Neuronal stem cell (in vitro differentiated cells): ENCODE measurements around the gene PFDN6.

ENCODE experiments used
- DNase-seq: peaks from one replicate; pipeline ENCODE4 v3.0.0-alpha.2; 2013; ENCODE audit warnings: low spot score
- H2AFZ ChIP-seq: one replicate; pipeline ENCODE4 v1.6.1; 2013; ENCODE audit warnings: mild to moderate bottlenecking, low read length, inconsistent platforms
- H2AK5ac ChIP-seq: 2 replicates; pipeline ENCODE4 v1.6.1; 2013; ENCODE audit warnings: low read depth, mild to moderate bottlenecking, inconsistent platforms, low read length, moderate library complexity, mixed read lengths
- H2BK120ac ChIP-seq: 2 replicates; pipeline ENCODE4 v1.6.1; 2013; ENCODE audit warnings: low read depth, mild to moderate bottlenecking, inconsistent platforms, low read length, moderate library complexity, mixed read lengths
- H2BK12ac ChIP-seq: one replicate; pipeline ENCODE4 v1.6.1; 2013; ENCODE audit warnings: low read length, inconsistent platforms
- H2BK15ac ChIP-seq: 2 replicates; pipeline ENCODE4 v1.6.1; 2013; ENCODE audit warnings: mild to moderate bottlenecking, low read length, inconsistent platforms, mixed read lengths
- H2BK5ac ChIP-seq: one replicate; pipeline ENCODE4 v1.6.1; 2013; ENCODE audit warnings: inconsistent platforms, mild to moderate bottlenecking, low read length, moderate library complexity
- H3K14ac ChIP-seq: one replicate; pipeline ENCODE4 v1.6.1; 2013; ENCODE audit warnings: low read length, inconsistent platforms
- H3K18ac ChIP-seq: 2 replicates; pipeline ENCODE4 v1.6.1; 2013; ENCODE audit warnings: low read length, inconsistent platforms
- H3K23ac ChIP-seq: 2 replicates; pipeline ENCODE4 v1.6.1; 2013; ENCODE audit warnings: low read depth, mild to moderate bottlenecking, mixed read lengths, low read length, inconsistent platforms; ENCODE audit not compliant: poor library complexity
- H3K27ac ChIP-seq: replicated peaks from 3 replicates; pipeline ENCODE4 v1.5.1; 2013; ENCODE audit warnings: low read length, inconsistent platforms
- H3K27me3 ChIP-seq, 3 experiments: 2 replicates each; pipeline ENCODE4 v1.6.1; 2013; ENCODE audit warnings: low read length in 3 of 3, mild to moderate bottlenecking in 2 of 3, inconsistent platforms in 1 of 3, low read depth in 1 of 3, mixed read lengths in 1 of 3, moderate library complexity in 1 of 3; ENCODE audit not compliant: control insufficient read depth in 3 of 3, insufficient read depth in 3 of 3
- H3K36me3 ChIP-seq, 2 donors: replicated peaks in 1 of 2; 2 replicates each; pipeline ENCODE4 v1.6.1; 2013; ENCODE audit warnings: low read length in 2 of 2; ENCODE audit not compliant: control insufficient read depth in 2 of 2, insufficient read depth in 2 of 2
- H3K4ac ChIP-seq: 2 replicates; pipeline ENCODE4 v1.6.1; 2013; ENCODE audit warnings: inconsistent platforms, mild to moderate bottlenecking, low read length, moderate library complexity
- H3K4me1 ChIP-seq, 2 donors: 1 replicate in 1 of 2; 2 replicates in 1 of 2; pipeline ENCODE4 v1.6.1; 2013; ENCODE audit warnings: low read length in 2 of 2, low read depth in 1 of 2; ENCODE audit not compliant: control insufficient read depth in 2 of 2, insufficient read depth in 1 of 2
- H3K4me2 ChIP-seq: one replicate; pipeline ENCODE4 v1.6.1; 2013; ENCODE audit warnings: mild to moderate bottlenecking, low read length, inconsistent platforms; ENCODE audit not compliant: insufficient read depth, poor library complexity, severe bottlenecking
- H3K4me3 ChIP-seq, 2 donors: 2 replicates each; pipeline ENCODE4 v1.5.1; 2013; ENCODE audit warnings: low read length in 2 of 2, mild to moderate bottlenecking in 2 of 2, inconsistent platforms in 1 of 2, moderate library complexity in 1 of 2
- H3K79me1 ChIP-seq: one replicate; pipeline ENCODE4 v1.6.1; 2013; ENCODE audit warnings: low read depth, mild to moderate bottlenecking, inconsistent platforms, low read length, moderate library complexity
- H3K9ac ChIP-seq: one replicate; pipeline ENCODE4 v1.6.1; 2013; ENCODE audit warnings: mild to moderate bottlenecking, low read depth, low read length, inconsistent platforms; ENCODE audit not compliant: poor library complexity
- H3K9me3 ChIP-seq, 2 donors: replicated peaks in 1 of 2; 2 replicates each; pipeline versions ENCODE3 to v1.6.1; 2013; ENCODE audit warnings: low read length in 2 of 2, mild to moderate bottlenecking in 2 of 2, inconsistent platforms in 1 of 2, low read depth in 1 of 2, mixed read lengths in 1 of 2, moderate library complexity in 1 of 2; ENCODE audit not compliant: control insufficient read depth in 2 of 2, insufficient read depth in 1 of 2
- H4K8ac ChIP-seq: one replicate; pipeline ENCODE4 v1.6.1; 2013; ENCODE audit warnings: low read depth, mild to moderate bottlenecking, inconsistent platforms, low read length, moderate library complexity
- H4K91ac ChIP-seq: one replicate; pipeline ENCODE4 v1.6.1; 2013; ENCODE audit warnings: low read length, low read depth, mild to moderate bottlenecking, inconsistent platforms; ENCODE audit not compliant: poor library complexity
- WGBS, 2 donors: extraction: QIAGEN DNeasy Blood & Tissue Kit; methylation state at CpG; one replicate each; pipeline ENCODE4 v1.1.7; 2013; ENCODE audit warnings: missing lambda C conversion rate in 2 of 2, mixed read lengths in 1 of 2; ENCODE audit not compliant: insufficient read length in 2 of 2, insufficient replicate concordance in 1 of 2; ENCODE audit errors: extremely low coverage in 2 of 2; 5-methylcytosine and 5-hydroxymethylcytosine counted together

Gene PFDN6

GRCh38 chr6:33276581-33276863, 12.9 kb upstream of the PFDN6 start:
- no peak overlapping the region for H3K14ac ChIP-seq
- H3K4ac ChIP-seq, result no peak overlapping the region
- H3K9me3 ChIP-seq, result no peaks in the 10 kb centered on the region
- H3K18ac ChIP-seq, result no peak overlapping the region
- H2AK5ac ChIP-seq, result peak overlapping the region; percentile 59
- H4K8ac ChIP-seq, result no peak overlapping the region
- no peak for DNase-seq
- peaks cover 8% of the 10 kb centered on the region for H3K79me1 ChIP-seq
- H2BK5ac ChIP-seq, result no peak overlapping the region
- H3K9ac ChIP-seq, result peak overlapping the region; percentile 63
- H2AFZ ChIP-seq, result peak overlapping the region; percentile 86
- H3K27ac ChIP-seq, result peak overlapping the region; percentile 89
- peak overlapping the region; percentile 88 for H3K4me2 ChIP-seq
- peaks cover 46 to 79% of the 10 kb centered on the region in 2 donors for H3K36me3 ChIP-seq
- no peak overlapping the region for H2BK120ac ChIP-seq
- no peaks in the 10 kb centered on the region for H3K27me3 ChIP-seq
- no peak overlapping the region for H2BK15ac ChIP-seq
- peak overlapping the region; percentile 42 to 79 for H3K4me3 ChIP-seq
- peaks cover 20 to 27% of the 10 kb centered on the region in 2 donors for H3K4me1 ChIP-seq
- no peak overlapping the region for H2BK12ac ChIP-seq
- H3K23ac ChIP-seq, result no peak overlapping the region
- no peak overlapping the region for H4K91ac ChIP-seq

- no peak within 1 kb of the TSS for H3K4ac ChIP-seq
- H2BK120ac ChIP-seq, result peak within 1 kb of the TSS; percentile 73
- H3K36me3 ChIP-seq, result peaks cover 46 to 81% of the 10 kb centered on the region in 2 donors
- peak within 1 kb of the TSS; percentile 47 for H2BK12ac ChIP-seq
- H2BK5ac ChIP-seq, result peak within 1 kb of the TSS; percentile 76
- H3K18ac ChIP-seq, result peak within 1 kb of the TSS; percentile 90
- peak within 1 kb of the TSS; percentile 42 to 79 for H3K4me3 ChIP-seq
- H3K14ac ChIP-seq, result no peak within 1 kb of the TSS
- WGBS, 2 donors, result no CpG with 5 or more reads among the region's 80 CpGs
- H3K9ac ChIP-seq, result peak within 1 kb of the TSS; percentile 89
- H3K27ac ChIP-seq, result peak within 1 kb of the TSS; percentile 89
- no peaks in the 10 kb centered on the region for H3K9me3 ChIP-seq
- no peak within 1 kb of the TSS for H4K91ac ChIP-seq
- H2AFZ ChIP-seq, result peak within 1 kb of the TSS; percentile 86
- H3K4me2 ChIP-seq, result peak within 1 kb of the TSS; percentile 88
- peak within 1 kb of the TSS; percentile 59 for H2AK5ac ChIP-seq
- no peak within 1 kb of the TSS for H4K8ac ChIP-seq
- H3K79me1 ChIP-seq, result peaks cover 10% of the 10 kb centered on the region
- H2BK15ac ChIP-seq, result peak within 1 kb of the TSS; percentile 69
- H3K23ac ChIP-seq, result peak within 1 kb of the TSS; percentile 99
- peak; percentile 81 for DNase-seq
- peaks cover 20 to 27% of the 10 kb centered on the region in 2 donors for H3K4me1 ChIP-seq
- H3K27me3 ChIP-seq, result no peaks in the 10 kb centered on the region
Observed at GRCh38 chr6:33276864-33277662, 12.3 kb upstream of the PFDN6 start, which contains the start of gene B3GALT4. Gene B3GALT4 (plus strand): TSS chr6:33277123. CDS start chr6:33277420, 297 bp downstream.

GRCh38 chr6:33277663-33278391, 11.6 kb upstream of the PFDN6 start:
- Histone ChIP-seq H3K14ac (no peak overlapping the region), H3K36me3 (peaks cover 47 to 80% of the 10 kb centered on the region in 2 donors), H4K8ac (no peak overlapping the region), H3K23ac (peak overlapping the region; percentile 99), H2AK5ac (peak overlapping the region; percentile 59), H3K4me1 (peaks cover 16 to 26% of the 10 kb centered on the region in 2 donors), H3K27me3 (no peaks in the 10 kb centered on the region), H3K9me3 (no peaks in the 10 kb centered on the region), H2AFZ (peak overlapping the region; percentile 86), H3K4ac (no peak overlapping the region), H3K9ac (no peak overlapping the region), H3K4me3 (peak overlapping the region; percentile 42 to 79), H4K91ac (no peak overlapping the region), H2BK5ac (peak overlapping the region; percentile 76), H3K27ac (peak overlapping the region; percentile 89), H2BK120ac (no peak overlapping the region), H3K4me2 (peak overlapping the region; percentile 88), H2BK12ac (peak overlapping the region; percentile 47), H3K18ac (peak overlapping the region; percentile 81), H3K79me1 (peaks cover 7% of the 10 kb centered on the region), H2BK15ac (peak overlapping the region; percentile 69)
- WGBS, 2 donors, result no CpG with 5 or more reads among the region's 39 CpGs
- no peak for DNase-seq

- H3K23ac ChIP-seq, result peak overlapping the region; percentile 99
- peak overlapping the region; percentile 59 for H2AK5ac ChIP-seq
- no peak overlapping the region for H3K9ac ChIP-seq
- no peak overlapping the region for H4K91ac ChIP-seq
- H3K4me3 ChIP-seq, result no peak overlapping the region
- no CpG with 5 or more reads among the region's 9 CpGs for WGBS, 2 donors
- H3K4me1 ChIP-seq, result peaks cover 12 to 21% of the 10 kb centered on the region in 2 donors
- H4K8ac ChIP-seq, result no peak overlapping the region
- no peak for DNase-seq
- no peak overlapping the region for H3K4ac ChIP-seq
- no peak overlapping the region for H3K18ac ChIP-seq
- H2BK15ac ChIP-seq, result no peak overlapping the region
- no peak overlapping the region for H3K4me2 ChIP-seq
- H3K9me3 ChIP-seq, result no peaks in the 10 kb centered on the region
- H2BK5ac ChIP-seq, result peak overlapping the region; percentile 76
- peaks cover 46 to 77% of the 10 kb centered on the region in 2 donors for H3K36me3 ChIP-seq
- H3K14ac ChIP-seq, result no peak overlapping the region
- H3K27me3 ChIP-seq, result no peaks in the 10 kb centered on the region
- H2BK120ac ChIP-seq, result no peak overlapping the region
- no peak overlapping the region for H3K27ac ChIP-seq
- no peak overlapping the region for H2BK12ac ChIP-seq
- peaks cover 7% of the 10 kb centered on the region for H3K79me1 ChIP-seq
- H2AFZ ChIP-seq, result no peak overlapping the region
Observed at GRCh38 chr6:33278392-33278741, 11.0 kb upstream of the PFDN6 start.
